WTC11 (cell line): ENCODE results near the gene PRAMEF20. TPM values are rescaled to one million over a fixed set of nuclear protein-coding genes. Genes with fewer than 3 reads are reported as not detected.
"Not testable (repeated sequence)": the region's sequence is repeated elsewhere in the genome, so short reads cannot be mapped to it uniquely, and the experiment has no call there.

Experiments used
- ATAC-seq: fragments of 200-7000 bp; cut with Tn5 transposase; 2 replicates; pipeline ENCODE4 v1.10.0; 2021; ENCODE audit warnings: mild to moderate bottlenecking, moderate library complexity
- Bru-seq: library from RNA; stranded (reverse); fragments of 400-500 nt; gene quantifications from one replicate; lab custom pipeline; 2021; lab: Mats Ljungman, UMichigan
- CTCF ChIA-PET: fragments of 300-600 bp; sonication (Branson Sonifier 250); formaldehyde crosslinking; loops from one replicate; lab custom pipeline; 2021; ENCODE audit warnings: antibody characterized with exemption; lab: Charles Lee
- POLR2A ChIA-PET: fragments of 350-600 bp; sonication (Branson Sonifier 250); formaldehyde crosslinking; loops from one replicate; lab custom pipeline; 2021; ENCODE audit warnings: antibody characterized with exemption; lab: Charles Lee
- DNase-seq: peaks from one replicate; pipeline ENCODE4 v3.0.0; 2021; ENCODE audit warnings: low spot score
- H3K27ac Mint-ChIP-seq: 2 replicates; pipeline ENCODE4 v1.8.0; 2021; ENCODE audit warnings: mixed read lengths
- H3K27me3 Mint-ChIP-seq: 2 replicates; pipeline ENCODE4 v1.8.0; 2021; ENCODE audit warnings: low read depth, mild to moderate bottlenecking, moderate library complexity, mixed read lengths
- H3K36me3 Mint-ChIP-seq: 2 replicates; pipeline ENCODE4 v1.8.0; 2021; ENCODE audit warnings: mixed read lengths
- H3K4me1 Mint-ChIP-seq: 2 replicates; pipeline ENCODE4 v1.8.0; 2022; ENCODE audit warnings: mixed read lengths
- H3K4me3 Mint-ChIP-seq: 2 replicates; pipeline ENCODE4 v1.8.0; 2021; ENCODE audit warnings: mild to moderate bottlenecking, moderate library complexity, mixed read lengths
- H3K9me3 Mint-ChIP-seq: 2 replicates; pipeline ENCODE4 v1.8.0; 2021; ENCODE audit warnings: mixed read lengths
- long read RNA-seq, 3 experiments: library from RNA in 1 of 3; library from capped mRNA in 1 of 3; library from polyadenylated mRNA in 1 of 3; unstranded in 2 of 3; stranded (forward) in 1 of 3; transcript quantifications; one replicate each; pipeline ENCODE4 v2.0.0, GENCODE V29; 2021
- total RNA-seq: library from RNA; stranded (reverse); gene quantifications from 3 replicates; pipeline ENCODE4 v1.2.3, GENCODE V29; 2021

PRAMEF20 gene
- total RNA-seq (not detected in 3 replicates), Bru-seq, nascent RNA (not detected)
- long read RNA-seq, experiment 1, result 0 reads
- long read RNA-seq, experiment 2, result 0 reads
- long read RNA-seq, experiment 3, result 0 reads

- CTCF ChIA-PET, DNase-seq, ATAC-seq, POLR2A ChIA-PET, H3K4me3 Mint-ChIP-seq, H3K4me1 Mint-ChIP-seq, H3K27ac Mint-ChIP-seq, H3K27me3 Mint-ChIP-seq: not testable (repeated sequence)
- Mint-ChIP-seq H3K36me3 (peaks cover 36% of the 10 kb centered on the region), H3K9me3 (peaks cover 53% of the 10 kb centered on the region)
These were observed at the start of gene PRAMEF20 for GRCh38 chr1:13410150-13410549. Gene PRAMEF20 (plus strand): TSS chr1:13410450. CDS start chr1:13416355, 5,905 bp downstream.

- H3K4me1 Mint-ChIP-seq, CTCF ChIA-PET, POLR2A ChIA-PET, DNase-seq, H3K36me3 Mint-ChIP-seq, H3K4me3 Mint-ChIP-seq, H3K27me3 Mint-ChIP-seq, ATAC-seq, H3K27ac Mint-ChIP-seq: not testable (repeated sequence)
- H3K9me3 Mint-ChIP-seq, result peaks cover 17% of the 10 kb centered on the region
These were observed 47.9 kb upstream of the PRAMEF20 start for GRCh38 chr1:13362364-13362763.

- CTCF ChIA-PET, H3K27ac Mint-ChIP-seq: not testable (repeated sequence)
These were observed 45.3 kb upstream of the PRAMEF20 start for GRCh38 chr1:13364928-13365327.

DNA sequence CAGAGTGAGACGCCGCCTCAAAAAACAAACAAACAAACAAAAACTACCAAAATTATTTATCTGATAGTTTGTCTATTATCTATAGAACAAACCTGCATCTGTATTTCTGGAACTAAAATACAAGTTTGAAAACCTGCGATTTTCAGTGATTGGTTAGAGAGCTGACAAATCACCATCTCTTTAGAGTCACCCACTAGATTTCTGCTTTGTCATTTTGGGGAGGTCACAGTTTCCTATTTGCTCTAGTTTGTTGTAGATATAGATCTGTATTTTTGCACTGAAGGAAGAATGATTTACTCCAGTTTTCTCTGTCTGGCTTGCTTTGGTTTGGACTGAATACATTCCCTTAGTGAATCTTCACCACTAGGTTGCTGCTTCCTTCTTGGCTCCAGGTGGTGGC is 43.7 kb upstream of the PRAMEF20 start:
- H3K27ac Mint-ChIP-seq, ATAC-seq, H3K4me3 Mint-ChIP-seq, DNase-seq, CTCF ChIA-PET, H3K4me1 Mint-ChIP-seq, POLR2A ChIA-PET: not testable (repeated sequence)
- Mint-ChIP-seq H3K36me3 (peaks cover 23% of the 10 kb centered on the region), H3K9me3 (peaks cover 33% of the 10 kb centered on the region), H3K27me3 (peaks cover 11% of the 10 kb centered on the region)

More at GRCh38 chr1:13364928-13365327, 45.3 kb upstream of the PRAMEF20 start:
- DNase-seq, POLR2A ChIA-PET, H3K4me3 Mint-ChIP-seq, ATAC-seq, H3K4me1 Mint-ChIP-seq: not testable (repeated sequence)
- peaks cover 30% of the 10 kb centered on the region for H3K9me3 Mint-ChIP-seq
- H3K27me3 Mint-ChIP-seq, result peaks cover 11% of the 10 kb centered on the region
- peaks cover 16% of the 10 kb centered on the region for H3K36me3 Mint-ChIP-seq

DNA sequence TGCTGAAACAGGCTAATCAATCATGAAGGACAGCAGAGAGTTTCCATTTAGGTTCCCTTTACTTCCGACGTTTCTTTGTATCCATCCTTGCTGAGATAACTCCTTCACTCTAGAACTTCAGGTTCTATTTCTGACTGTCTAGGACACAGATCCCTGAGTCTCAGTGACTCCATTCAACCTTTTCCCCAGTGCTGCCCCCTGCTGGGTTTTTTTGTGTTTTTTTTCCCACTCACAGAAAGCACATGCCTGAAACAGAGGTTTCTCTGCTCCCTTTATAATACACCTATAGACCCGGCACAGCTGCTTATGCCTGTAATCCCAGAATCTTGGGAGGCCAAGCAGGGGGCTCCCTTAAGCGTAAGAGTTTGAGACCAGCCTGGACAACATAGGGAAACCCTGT is 41.7 kb upstream of the PRAMEF20 start:
- H3K4me3 Mint-ChIP-seq, POLR2A ChIA-PET, H3K4me1 Mint-ChIP-seq, DNase-seq, CTCF ChIA-PET, H3K27ac Mint-ChIP-seq, ATAC-seq: not testable (repeated sequence)
- peaks cover 11% of the 10 kb centered on the region for H3K27me3 Mint-ChIP-seq
- H3K36me3 Mint-ChIP-seq, result peaks cover 30% of the 10 kb centered on the region
- peaks cover 35% of the 10 kb centered on the region for H3K9me3 Mint-ChIP-seq

GRCh38 chr1:13378983-13379382 is 31.3 kb upstream of the PRAMEF20 start:
- CTCF ChIA-PET, H3K27me3 Mint-ChIP-seq, H3K4me1 Mint-ChIP-seq, H3K4me3 Mint-ChIP-seq, ATAC-seq, H3K27ac Mint-ChIP-seq, DNase-seq, POLR2A ChIA-PET: not testable (repeated sequence)
- peaks cover 33% of the 10 kb centered on the region for H3K36me3 Mint-ChIP-seq
- H3K9me3 Mint-ChIP-seq, result peaks cover 33% of the 10 kb centered on the region

DNA sequence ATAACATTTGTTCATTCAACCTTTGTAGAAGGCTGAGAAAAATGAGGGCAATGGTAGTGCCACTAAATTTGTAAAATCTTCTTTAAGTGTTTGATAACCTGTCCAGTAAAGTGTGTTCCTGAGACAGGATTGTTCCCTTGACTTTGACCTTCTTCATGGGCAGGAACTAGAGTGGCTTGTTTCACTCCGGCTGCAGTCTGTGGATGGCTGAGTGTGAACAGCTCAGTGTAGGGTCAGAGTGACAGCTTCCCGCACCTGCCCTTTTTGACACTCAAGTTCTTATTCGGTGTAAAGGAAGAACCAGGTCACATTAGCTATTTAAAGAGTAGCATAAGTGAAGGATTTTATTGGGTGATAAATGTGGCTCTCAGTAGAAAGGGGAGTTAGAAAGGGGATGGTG is 29.9 kb upstream of the PRAMEF20 start:
- H3K4me1 Mint-ChIP-seq, H3K4me3 Mint-ChIP-seq, ATAC-seq, CTCF ChIA-PET, H3K27me3 Mint-ChIP-seq, POLR2A ChIA-PET, H3K27ac Mint-ChIP-seq, DNase-seq: not testable (repeated sequence)
- Mint-ChIP-seq H3K36me3 (peaks cover 27% of the 10 kb centered on the region), H3K9me3 (peaks cover 24% of the 10 kb centered on the region)

DNA sequence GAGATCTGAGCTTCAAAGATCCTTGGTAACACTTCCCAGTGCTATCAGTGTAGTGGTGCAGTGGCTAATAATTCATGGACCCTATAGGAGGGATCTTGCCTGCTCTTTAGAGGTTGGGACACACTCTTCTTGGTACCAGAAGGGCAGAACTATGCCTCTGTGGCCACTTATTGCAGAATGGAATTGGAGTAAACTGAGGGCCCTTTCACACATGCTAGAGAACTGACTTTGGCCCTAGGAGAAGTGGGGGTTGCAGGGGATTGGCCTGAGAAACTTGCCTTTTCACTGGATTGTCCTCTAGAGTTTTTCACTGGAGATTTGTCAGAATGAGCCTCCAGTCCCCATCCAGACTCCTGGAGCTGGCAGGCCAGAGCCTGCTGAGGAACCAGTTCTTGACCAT is 20.9 kb upstream of the PRAMEF20 start, which contains the start of gene PRAMEF17:
PRAMEF17 (plus strand) TSS at position 301 of the 400 bp plus-strand sequence; CDS start at position 327, 26 bp downstream.
- peaks cover 42% of the 10 kb centered on the region for H3K36me3 Mint-ChIP-seq
- ATAC-seq, H3K27ac Mint-ChIP-seq, H3K4me1 Mint-ChIP-seq, CTCF ChIA-PET, H3K4me3 Mint-ChIP-seq, POLR2A ChIA-PET, DNase-seq: not testable (repeated sequence)
- peaks cover 16% of the 10 kb centered on the region for H3K27me3 Mint-ChIP-seq
- peaks cover 51% of the 10 kb centered on the region for H3K9me3 Mint-ChIP-seq

DNA sequence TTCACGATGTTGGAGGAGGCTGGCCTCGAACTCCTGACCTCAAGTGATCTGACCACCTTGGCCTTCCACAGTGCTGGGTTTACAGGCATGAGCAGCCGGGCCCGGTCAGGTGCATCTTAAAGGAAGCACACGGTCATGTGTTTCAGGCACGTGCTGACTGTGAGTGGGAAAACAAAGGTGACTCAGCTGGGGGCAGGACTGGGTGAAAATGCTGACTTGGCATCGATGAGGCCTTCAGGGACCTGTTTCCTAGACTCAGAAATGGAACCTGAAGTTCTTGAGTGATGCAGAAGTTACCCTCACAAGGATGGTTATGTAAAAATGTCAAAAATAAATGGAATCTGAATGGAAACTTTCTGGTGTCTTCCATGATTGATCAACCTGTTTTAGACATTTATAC is 17.2 kb upstream of the PRAMEF20 start:
- POLR2A ChIA-PET, CTCF ChIA-PET, H3K4me1 Mint-ChIP-seq, DNase-seq, H3K27ac Mint-ChIP-seq, H3K4me3 Mint-ChIP-seq, ATAC-seq: not testable (repeated sequence)
- peaks cover 38% of the 10 kb centered on the region for H3K36me3 Mint-ChIP-seq
- peaks cover 16% of the 10 kb centered on the region for H3K27me3 Mint-ChIP-seq
- peaks cover 48% of the 10 kb centered on the region for H3K9me3 Mint-ChIP-seq

- CTCF ChIA-PET, H3K4me1 Mint-ChIP-seq, DNase-seq, ATAC-seq, H3K27ac Mint-ChIP-seq, H3K4me3 Mint-ChIP-seq, POLR2A ChIA-PET: not testable (repeated sequence)
- Mint-ChIP-seq H3K36me3 (peaks cover 42% of the 10 kb centered on the region), H3K27me3 (peaks cover 16% of the 10 kb centered on the region), H3K9me3 (peaks cover 51% of the 10 kb centered on the region)
These were observed 15.5 kb upstream of the PRAMEF20 start for GRCh38 chr1:13394761-13395160.

DNA sequence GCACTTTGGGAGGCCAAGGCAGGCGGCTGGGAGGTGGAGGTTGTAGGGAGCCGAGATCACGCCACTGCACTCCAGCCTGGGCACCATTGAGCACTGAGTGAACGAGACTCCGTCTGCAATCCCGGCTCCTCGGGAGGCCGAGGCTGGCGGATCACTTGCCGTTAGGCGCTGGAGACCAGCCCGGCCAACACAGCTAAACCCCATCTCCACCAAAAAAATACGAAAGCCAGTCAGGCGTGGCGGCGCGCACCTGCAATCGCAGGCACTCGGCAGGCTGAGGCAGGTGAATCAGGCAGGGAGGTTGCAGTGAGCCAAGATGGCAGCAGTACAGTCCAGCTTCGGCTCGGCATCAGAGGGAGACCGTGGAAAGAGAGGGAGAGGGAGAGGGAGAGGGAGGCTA is 14.9 kb upstream of the PRAMEF20 start:
- ATAC-seq, CTCF ChIA-PET: not testable (repeated sequence)

More for the DNA sequence above, 14.9 kb upstream of the PRAMEF20 start:
- POLR2A ChIA-PET, H3K27ac Mint-ChIP-seq, H3K4me1 Mint-ChIP-seq, H3K4me3 Mint-ChIP-seq, DNase-seq: not testable (repeated sequence)
- Mint-ChIP-seq H3K9me3 (peaks cover 49% of the 10 kb centered on the region), H3K36me3 (peaks cover 40% of the 10 kb centered on the region), H3K27me3 (peaks cover 17% of the 10 kb centered on the region)
